D721Med (cell line): Measurements from ENCODE around the gene BRD4.

Experiments
- DNase-seq: peaks from one replicate; pipeline ENCODE4 v3.0.0; 2011; ENCODE audit warnings: low spot score; ENCODE audit not compliant: insufficient read length
- FAIRE-seq: peaks from 2 replicates; lab custom pipeline; 2011; peaks lifted over from hg19 to GRCh38; lab: Jason Lieb, UNC
- TF ChIP-seq, protein P1 (sequence below): IDR thresholded peaks from 2 replicates; pipeline ENCODE4 v1.5.1; 2012; ENCODE audit warnings: mild to moderate bottlenecking, control low read depth; ENCODE audit not compliant: insufficient read depth; ENCODE audit errors: missing control alignments

The BRD4 gene

DNA sequence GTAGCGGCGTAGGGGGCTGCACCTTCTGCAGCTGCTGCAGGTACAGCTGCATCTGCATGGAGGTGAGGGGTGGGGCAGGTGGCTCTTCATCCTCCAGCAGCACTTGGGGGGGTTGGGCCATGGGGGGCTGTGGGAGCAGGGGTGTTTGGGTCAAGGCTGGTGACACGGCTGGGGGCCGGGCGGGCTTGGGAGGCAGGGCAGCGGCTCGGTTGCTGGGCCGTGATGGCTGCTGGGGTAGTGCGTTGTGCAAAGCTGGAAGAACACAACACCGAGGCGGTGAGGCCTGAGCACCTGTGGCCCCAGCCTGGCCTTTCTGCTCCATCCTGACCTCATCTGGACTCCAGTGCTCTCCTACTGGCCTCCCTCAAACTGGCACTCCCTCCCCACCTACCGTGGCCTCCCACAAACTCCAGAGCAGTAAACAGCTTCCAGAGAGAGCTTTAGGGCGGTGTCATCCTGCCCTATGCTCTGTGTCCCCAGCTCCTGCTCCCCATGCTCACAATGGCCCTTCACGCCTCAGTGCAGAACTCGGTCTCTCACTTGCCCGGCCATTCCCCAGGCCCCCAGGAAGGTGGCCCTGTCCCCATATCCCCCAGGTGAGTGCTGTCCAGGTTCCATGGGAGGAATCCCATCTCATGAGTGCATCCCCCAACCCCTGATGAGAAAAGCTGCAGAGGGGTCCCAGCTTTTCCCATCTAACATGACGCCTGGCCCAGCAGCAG lies 88.9 kb downstream of the BRD4 start:
- TF ChIP-seq, protein P1, sequence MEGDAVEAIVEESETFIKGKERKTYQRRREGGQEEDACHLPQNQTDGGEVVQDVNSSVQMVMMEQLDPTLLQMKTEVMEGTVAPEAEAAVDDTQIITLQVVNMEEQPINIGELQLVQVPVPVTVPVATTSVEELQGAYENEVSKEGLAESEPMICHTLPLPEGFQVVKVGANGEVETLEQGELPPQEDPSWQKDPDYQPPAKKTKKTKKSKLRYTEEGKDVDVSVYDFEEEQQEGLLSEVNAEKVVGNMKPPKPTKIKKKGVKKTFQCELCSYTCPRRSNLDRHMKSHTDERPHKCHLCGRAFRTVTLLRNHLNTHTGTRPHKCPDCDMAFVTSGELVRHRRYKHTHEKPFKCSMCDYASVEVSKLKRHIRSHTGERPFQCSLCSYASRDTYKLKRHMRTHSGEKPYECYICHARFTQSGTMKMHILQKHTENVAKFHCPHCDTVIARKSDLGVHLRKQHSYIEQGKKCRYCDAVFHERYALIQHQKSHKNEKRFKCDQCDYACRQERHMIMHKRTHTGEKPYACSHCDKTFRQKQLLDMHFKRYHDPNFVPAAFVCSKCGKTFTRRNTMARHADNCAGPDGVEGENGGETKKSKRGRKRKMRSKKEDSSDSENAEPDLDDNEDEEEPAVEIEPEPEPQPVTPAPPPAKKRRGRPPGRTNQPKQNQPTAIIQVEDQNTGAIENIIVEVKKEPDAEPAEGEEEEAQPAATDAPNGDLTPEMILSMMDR, result no peak
- no peak for DNase-seq
- FAIRE-seq, result no peak

DNA sequence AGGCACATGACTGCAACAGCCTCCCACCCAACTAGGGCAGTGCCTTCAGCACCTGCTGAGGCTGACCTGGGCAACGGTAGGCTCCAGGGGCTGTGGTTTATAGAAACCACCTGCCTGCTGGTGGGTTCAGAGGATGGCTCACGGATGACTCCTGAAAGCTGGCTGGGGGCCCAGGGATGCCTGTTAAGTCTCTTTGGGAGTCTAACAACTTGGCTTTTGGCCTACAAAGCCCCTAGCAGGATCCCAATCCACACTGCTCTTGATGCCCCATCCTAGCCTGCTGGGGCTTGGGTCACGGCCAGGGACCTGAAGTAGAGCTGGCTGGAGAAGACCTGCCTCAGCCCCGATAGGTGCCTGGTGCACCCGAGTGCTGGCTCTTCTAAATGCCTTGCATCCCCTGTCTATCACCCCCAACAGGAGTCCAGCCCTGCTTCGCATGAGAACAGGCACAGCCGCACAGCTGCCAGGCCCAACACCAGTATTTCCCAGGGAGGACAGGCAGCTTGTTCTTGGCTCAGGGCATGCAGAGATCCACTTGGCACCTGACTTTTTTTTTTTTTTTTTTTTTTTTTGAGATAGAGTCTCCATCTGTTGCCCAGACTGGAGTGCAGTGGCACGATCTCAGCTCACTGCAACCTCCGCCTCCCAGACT lies 91.0 kb downstream of the BRD4 start:
- FAIRE-seq (no peak), DNase-seq (no peak)
- TF ChIP-seq, protein P1, result no peak

DNA sequence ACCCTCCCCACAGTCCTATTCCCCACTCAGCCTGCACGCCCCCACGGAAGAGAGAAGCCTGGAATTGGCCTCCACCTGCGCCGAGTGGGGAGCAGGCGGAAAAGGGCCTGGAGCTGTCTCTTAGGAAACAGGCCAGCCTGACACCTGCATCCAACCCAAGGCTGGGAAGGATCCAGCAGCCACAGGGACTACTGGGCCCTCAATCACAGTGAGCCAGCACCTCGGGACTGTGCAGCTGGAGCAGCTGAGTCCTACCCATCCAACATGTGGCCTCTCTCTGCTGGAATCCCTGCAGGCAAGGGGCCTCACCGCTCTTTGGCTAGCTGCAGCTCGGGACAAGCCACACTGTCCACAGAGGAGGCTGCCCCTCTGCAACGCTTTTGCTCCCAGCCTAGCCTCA lies 91.8 kb downstream of the BRD4 start:
- no peak for DNase-seq
- TF ChIP-seq, protein P1, result no peak
- FAIRE-seq, result no peak

DNA sequence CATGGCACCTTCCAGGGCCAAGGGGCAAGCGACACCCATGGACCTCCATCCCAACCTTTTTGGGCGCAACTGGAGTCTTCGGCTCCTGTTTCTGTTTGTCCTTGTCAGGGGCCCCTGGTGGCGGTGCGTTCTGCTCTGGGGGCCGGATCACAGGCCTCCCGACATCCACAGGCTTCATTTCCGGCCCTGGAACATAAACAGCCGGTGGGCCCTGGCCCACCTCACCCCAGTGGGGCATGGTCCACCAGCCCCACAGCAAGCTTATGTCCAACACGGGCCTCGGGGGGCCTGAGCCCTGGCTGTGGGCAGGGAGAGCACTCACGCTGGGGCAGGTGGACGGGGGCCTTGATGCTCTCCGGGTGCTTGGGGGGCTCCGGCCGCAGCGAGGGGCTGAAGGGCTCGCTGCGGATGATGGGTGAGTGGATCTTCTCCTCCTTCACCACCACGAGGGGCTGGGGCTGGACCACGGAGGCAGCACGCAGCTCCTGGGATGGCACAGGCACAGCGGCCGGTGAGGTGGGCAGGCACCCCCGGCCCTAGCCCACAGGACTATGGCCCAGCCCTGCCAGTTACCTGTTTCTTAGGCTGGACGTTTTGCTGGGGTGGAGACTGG lies 92.9 kb downstream of the BRD4 start:
- FAIRE-seq (no peak), DNase-seq (no peak)
- TF ChIP-seq, protein P1, result no peak

DNA sequence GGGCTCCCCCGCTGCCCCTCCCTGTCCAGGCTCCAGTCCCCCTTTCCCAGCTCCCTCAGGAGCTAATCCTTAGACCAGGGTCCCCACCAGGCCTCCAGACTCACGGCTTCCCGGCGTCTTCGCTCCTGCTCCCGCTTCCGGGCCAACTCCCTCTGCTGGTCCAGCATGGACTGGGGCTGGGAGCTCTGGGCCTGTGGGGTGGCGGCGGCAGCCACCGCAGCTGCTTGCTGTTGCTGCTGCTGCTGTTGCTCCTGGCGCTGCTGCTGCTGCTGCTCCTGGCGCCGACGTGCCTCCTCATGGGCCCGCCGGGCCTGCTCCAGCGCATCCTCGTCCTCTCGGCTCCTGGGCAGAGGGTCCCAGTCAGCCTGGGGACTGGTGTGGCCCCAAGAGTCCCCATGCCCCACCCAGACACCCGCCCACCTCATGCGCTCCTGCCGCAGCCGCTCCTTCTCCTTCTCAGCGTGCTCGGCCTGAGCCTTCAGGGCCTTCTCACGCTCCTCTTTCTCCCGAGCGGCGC lies 93.6 kb downstream of the BRD4 start:
- TF ChIP-seq, protein P1, result no peak
- DNase-seq, result no peak
- no peak for FAIRE-seq

DNA sequence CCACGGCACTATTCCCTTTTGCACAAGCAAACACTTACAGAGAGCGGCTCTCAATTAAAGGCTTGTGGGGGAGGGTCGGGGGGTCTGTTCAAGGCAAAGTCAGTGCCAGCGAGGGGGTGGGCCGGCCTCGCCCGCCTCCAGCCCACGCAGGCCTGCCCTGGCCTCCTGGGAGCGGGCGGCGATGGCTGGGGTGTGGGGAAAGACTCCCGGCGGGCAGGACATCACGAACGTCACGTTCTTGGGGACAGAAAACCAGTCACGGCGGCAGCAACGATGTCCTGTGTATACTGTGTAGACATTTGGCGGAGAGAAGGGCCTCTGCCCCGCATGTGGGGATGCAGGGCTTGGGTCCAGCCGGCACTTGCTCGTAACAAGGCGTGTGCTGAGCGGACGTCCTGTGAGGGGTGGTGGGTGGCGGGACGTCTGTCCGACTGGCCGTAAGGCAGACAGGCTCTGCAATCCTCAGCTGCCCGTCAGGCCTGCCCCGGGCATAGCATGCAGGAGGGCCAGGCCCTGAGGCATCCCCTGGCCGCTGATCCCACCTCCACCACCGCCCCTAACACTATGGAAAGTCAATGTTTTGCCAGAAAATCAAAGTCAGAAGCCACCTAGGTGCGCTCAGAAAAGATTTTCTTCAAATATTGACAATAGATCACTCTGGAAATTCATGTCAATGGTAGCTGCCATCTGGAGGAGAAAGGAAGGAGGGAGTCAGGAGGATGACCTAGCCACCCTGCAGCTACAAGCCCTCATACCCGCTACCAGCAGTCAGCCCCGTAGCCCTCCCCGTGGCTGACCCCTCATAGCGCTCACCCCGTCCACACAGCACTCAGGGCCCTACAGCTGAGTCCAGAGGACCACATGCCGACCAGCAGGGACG lies 94.3 kb downstream of the BRD4 start:
- no peak for FAIRE-seq
- TF ChIP-seq, protein P1, result no peak

More for the DNA sequence above, 94.3 kb downstream of the BRD4 start:
- no peak for DNase-seq
